GM12873 (cell line): ENCODE results near the gene HDC.

Source experiments
- CTCF ChIP-seq: IDR thresholded peaks from 2 replicates; pipeline ENCODE4 v1.5.1; 2012; ENCODE audit warnings: low read depth, mild to moderate bottlenecking, moderate library complexity, low read length, control low read depth; ENCODE audit not compliant: insufficient read depth; ENCODE audit errors: missing control alignments

Gene HDC

GRCh38 chr15:50244959-50245624 lies 20.4 kb downstream of the HDC start:
- no peak for TF ChIP-seq CTCF

GRCh38 chr15:50244153-50244552 lies 21.4 kb downstream of the HDC start:
- no peak for TF ChIP-seq CTCF

- no peak for TF ChIP-seq CTCF
These were observed 23.7 kb downstream of the HDC start for GRCh38 chr15:50241684-50242450.

GRCh38 chr15:50238255-50238654 lies 27.3 kb downstream of the HDC start:
- no peak for TF ChIP-seq CTCF

GRCh38 chr15:50236433-50236832 lies 29.1 kb downstream of the HDC start:
- no peak for TF ChIP-seq CTCF

GRCh38 chr15:50235794-50236193 lies 29.7 kb downstream of the HDC start:
- TF ChIP-seq CTCF, result no peak

GRCh38 chr15:50234764-50235163 lies 30.8 kb downstream of the HDC start:
- no peak for TF ChIP-seq CTCF
